HG02852 (cell line): ENCODE measurements around the gene AKT3.
"Not testable (repeated sequence)": the region's sequence is repeated elsewhere in the genome, so short reads cannot be mapped to it uniquely, and the experiment has no call there.

Experiments used
- ATAC-seq: cut with Tn5 transposase; IDR thresholded peaks from one replicate; pipeline ENCODE4 v1.9.1; 2021; ENCODE audit warnings: mild to moderate bottlenecking, moderate library complexity; ENCODE audit not compliant: unreplicated experiment

The AKT3 gene

DNA sequence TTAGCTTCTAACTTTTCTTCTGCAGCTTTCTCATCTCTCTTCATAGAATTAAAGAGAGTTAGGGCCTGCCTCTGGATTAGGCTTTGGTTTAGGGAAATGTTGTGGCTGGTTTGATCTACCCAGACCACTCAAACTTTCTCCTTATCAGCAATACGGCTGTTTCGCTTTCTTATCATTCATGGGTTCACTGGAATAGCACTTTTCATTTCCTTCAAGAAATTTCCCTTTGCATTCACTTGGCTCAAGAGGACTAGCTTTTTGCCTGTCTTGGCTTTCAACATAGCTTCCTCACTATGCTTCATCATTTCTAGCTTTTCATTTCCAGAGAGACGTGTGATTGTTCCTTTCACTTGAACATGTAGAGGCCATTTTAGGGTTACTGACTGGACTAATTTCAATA lies 59.6 kb downstream of the AKT3 start:
- ATAC-seq, result no peak

- ATAC-seq, result no peak
Observed at GRCh38 chr1:243786531-243786930, 63.5 kb downstream of the AKT3 start.

GRCh38 chr1:243784506-243784905 lies 65.5 kb downstream of the AKT3 start:
- no peak for ATAC-seq

GRCh38 chr1:243783714-243784113 lies 66.3 kb downstream of the AKT3 start:
- ATAC-seq, result no peak

GRCh38 chr1:243772361-243773050 lies 77.5 kb downstream of the AKT3 start:
- ATAC-seq, result not testable (repeated sequence)

GRCh38 chr1:243770860-243771259 lies 79.2 kb downstream of the AKT3 start:
- ATAC-seq, result no peak

- no peak for ATAC-seq
Observed at GRCh38 chr1:243765676-243766075, 84.4 kb downstream of the AKT3 start.

- no peak for ATAC-seq
Observed at GRCh38 chr1:243763806-243764205, 86.2 kb downstream of the AKT3 start.

DNA sequence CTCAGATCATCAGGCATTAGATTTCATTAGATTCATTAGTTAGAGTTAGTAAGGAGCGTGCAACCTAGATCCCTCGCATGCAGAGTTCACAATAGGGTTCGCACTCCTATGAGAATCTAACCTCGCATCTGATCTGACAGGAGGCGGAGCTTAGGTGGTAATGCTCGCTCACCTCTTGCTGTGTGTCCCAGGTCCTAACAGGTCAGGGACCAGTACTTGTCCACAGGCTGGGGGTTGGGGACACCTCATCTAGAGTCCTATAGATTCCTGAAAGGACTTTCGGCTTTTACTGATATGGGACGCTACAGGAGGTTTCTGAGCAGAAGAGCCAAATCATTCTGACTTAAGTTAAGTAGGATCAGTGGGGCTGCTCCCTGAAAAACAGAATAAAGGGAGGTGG lies 91.4 kb downstream of the AKT3 start:
- ATAC-seq, result no peak

GRCh38 chr1:243756529-243756928 lies 93.5 kb downstream of the AKT3 start:
- no peak for ATAC-seq

DNA sequence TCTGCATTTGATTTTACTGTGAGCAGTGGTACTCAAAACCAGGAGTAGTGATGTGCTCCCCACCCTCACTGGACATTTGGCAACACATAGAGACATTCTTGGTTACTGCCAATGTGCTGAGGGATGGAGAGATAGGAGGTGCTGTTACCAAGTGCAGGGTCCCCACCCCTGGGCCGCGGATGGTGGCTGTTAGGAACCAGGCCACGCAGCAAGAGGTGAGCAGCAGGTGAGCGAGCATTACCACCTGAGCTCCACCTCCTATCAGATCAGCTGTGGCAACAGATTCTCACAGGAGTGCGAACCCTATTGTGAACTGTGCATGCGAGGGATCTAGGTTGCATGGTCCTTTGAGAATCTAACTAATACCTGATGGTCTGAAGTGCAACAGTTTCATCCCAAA lies 95.7 kb downstream of the AKT3 start:
- ATAC-seq, result no peak

GRCh38 chr1:243751506-243751905 lies 98.5 kb downstream of the AKT3 start:
- no peak for ATAC-seq

DNA sequence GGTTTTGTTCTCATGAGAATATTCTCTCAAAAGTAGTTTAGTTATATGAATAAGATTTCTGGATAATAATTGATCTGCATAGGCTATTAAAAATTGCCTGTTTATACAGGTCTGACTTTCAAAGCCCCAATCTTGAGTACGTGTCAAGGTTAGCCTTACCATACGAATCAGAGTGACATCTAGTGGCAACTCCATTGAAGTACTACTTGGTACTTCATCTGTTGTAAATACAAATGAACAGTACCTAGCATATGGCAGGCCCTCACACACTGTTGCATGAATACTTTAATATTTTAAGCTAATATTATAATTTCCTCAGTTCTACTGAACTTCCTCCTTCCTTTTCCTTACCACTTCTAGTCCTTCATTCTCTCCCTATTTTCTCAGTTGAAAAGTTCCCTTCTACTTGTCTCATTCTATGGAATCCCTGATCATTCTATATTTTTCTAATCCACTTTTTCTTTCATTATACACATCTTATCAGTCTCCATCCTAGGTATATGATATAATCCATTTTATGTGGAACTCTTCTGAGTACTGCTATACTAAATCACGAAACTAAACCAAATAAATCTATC lies 101.2 kb downstream of the AKT3 start:
- ATAC-seq, result peak; percentile 89

GRCh38 chr1:243748227-243748626 lies 101.8 kb downstream of the AKT3 start:
- no peak for ATAC-seq

DNA sequence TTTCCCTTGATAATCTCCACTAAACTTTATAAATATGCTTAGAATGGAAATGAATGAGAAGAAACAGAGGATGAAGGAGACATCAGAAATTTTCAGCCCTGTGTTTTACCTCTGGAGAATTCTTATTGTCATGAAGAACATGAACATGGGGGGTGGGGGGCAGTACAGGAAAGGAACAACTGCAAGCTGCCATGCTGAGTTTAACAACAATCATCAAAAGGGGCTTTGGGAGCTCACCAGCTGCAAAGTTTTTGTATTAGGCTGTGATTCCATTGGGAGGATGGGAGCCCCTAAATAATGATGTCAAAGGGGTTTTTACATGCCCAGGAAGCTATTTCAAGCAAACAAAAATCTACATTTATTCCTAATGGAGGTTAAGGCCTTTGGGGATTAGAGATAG lies 103.3 kb downstream of the AKT3 start:
- no peak for ATAC-seq

GRCh38 chr1:243745356-243745755 lies 104.7 kb downstream of the AKT3 start:
- ATAC-seq, result no peak

DNA sequence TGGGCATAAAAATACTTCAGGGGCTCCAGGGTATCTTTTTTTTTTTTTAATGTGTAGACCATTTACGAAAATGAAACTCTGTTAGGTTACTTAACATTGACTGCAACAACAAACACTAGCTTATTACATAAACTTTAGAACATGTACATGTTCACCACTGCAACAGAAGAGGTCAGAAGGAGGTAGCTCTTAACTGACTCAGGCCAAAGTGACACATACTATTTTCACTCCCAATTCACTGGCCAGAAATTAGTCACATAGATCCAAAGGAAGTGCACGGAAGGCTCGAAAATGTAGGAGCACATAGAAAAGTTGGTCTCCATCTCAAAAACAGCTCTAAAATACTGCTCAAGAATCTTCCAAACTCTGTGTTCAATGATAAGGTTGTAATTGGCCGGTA lies 107.2 kb downstream of the AKT3 start:
- ATAC-seq, result no peak

- ATAC-seq, result no peak
Observed at GRCh38 chr1:243740255-243740999, 109.6 kb downstream of the AKT3 start.

DNA sequence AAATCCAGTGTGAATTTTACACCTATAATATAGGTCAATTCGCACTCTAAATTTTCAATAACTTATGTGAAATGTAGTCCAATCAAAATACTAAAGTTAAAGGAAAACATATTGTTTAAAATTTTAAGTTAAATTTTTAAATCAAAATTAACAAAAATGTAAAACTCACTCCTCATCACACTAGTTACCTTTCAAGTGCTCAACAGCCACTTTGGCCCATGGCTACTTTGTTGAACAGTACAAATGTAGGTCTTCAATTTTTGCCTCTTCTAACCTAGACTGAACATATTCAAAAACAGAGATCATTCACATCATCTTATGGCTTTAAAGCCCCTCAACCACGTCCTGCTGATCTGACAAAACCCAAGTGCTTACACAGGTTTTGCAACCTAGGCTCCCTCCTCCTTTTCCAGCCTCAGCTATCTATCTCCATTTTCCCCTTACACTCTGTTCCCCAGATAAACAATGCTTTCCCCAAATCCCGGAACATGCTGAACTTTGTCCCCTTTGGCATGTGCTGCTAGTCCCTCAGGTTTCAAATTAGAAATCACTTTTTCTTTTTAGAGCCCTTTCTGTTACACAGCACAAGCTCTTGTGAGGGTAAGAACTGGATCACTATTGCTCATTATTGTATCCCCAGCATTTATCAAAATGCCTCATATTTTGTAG lies 110.6 kb downstream of the AKT3 start:
- ATAC-seq, result no peak

GRCh38 chr1:243738020-243738419 lies 112.0 kb downstream of the AKT3 start:
- no peak for ATAC-seq

DNA sequence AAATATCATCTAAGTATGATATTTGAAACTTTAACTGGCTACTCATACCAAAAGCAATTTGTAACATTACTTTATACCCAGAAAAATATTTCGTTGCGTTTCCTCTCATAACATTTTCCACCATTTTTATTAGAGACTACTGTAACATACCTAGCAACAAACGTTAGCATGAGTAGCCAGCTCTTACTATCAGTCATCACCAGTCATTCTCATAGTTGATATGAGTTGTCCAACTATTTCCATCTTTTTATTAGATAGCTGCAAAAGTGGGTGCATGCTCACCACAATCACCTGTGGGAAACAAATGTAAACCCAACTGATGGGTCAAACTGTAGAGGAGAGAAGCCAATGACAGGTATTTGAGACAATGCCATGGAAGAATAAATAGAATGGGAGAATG lies 114.6 kb downstream of the AKT3 start:
- peak; percentile 73 for ATAC-seq

GRCh38 chr1:243734308-243734695 lies 115.7 kb downstream of the AKT3 start:
- ATAC-seq, result no peak
